GM23248 (cell line): ENCODE results near the gene CCDC17.

Experiments used
- EZH2 ChIP-seq: fragments of 200-600 bp; sonication (generic); IDR thresholded peaks from 2 replicates; pipeline ENCODE4 v1.6.1; 2018; ENCODE audit warnings: antibody characterized with exemption, mild to moderate bottlenecking; ENCODE audit not compliant: insufficient read depth, poor library complexity, severe bottlenecking
- EZH2phosphoT487 ChIP-seq: fragments of 200-600 bp; sonication (generic); IDR thresholded peaks from 2 replicates; pipeline ENCODE4 v1.6.1; 2018; ENCODE audit warnings: antibody characterized with exemption, moderate library complexity, mild to moderate bottlenecking, low read depth; ENCODE audit not compliant: insufficient read depth

DNA sequence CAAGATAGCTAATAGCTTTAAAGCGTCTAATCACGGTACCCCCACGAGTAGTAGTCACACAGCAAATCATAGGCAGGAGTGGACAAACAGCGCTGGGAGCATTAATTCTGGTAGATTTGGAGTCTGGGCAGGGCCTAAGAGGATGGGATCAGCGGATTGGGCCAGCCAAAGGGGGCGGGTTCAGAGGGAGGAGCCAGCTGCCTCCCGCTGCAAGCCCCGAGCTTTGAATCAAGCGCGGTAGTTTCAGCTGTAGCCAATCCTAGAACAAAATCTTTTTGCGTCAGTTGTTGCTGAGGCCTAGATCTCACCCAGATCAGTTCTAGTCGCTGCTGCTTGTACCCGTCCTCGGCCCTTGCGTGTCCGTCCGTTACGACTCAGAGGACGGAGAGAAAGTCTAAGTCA lies 40.6 kb downstream of the CCDC17 start:
- TF ChIP-seq EZH2: no peak
- TF ChIP-seq EZH2phosphoT487: no peak
